ENCODE measurements around the gene SAXO1.

The SAXO1 gene

GRCh38 chr9:18905883-18906629, 127.0 kb downstream of the SAXO1 start:
- no peak overlapping the region for H3K27ac ChIP-seq (ENCODE audit: low read depth, low read length)
- H3K9ac ChIP-seq (ENCODE audit: low read length) = no peak overlapping the region
- H3K9me3 ChIP-seq (ENCODE audit: low read length) = no peaks in the 10 kb centered on the region
- H3K4me1 ChIP-seq (ENCODE audit: insufficient read depth, low read length) = no peaks in the 10 kb centered on the region
- no peaks in the 10 kb centered on the region for H3K36me3 ChIP-seq (ENCODE audit: insufficient read depth, low read length)
- no peaks in the 10 kb centered on the region for H3K27me3 ChIP-seq (ENCODE audit: control insufficient read depth in 1 of 2, insufficient read depth in 2 of 2, low read length in 2 of 2)
- no peak overlapping the region for H3K4me3 ChIP-seq (ENCODE audit: low read depth in 1 of 2, low read length in 2 of 2)

DNA sequence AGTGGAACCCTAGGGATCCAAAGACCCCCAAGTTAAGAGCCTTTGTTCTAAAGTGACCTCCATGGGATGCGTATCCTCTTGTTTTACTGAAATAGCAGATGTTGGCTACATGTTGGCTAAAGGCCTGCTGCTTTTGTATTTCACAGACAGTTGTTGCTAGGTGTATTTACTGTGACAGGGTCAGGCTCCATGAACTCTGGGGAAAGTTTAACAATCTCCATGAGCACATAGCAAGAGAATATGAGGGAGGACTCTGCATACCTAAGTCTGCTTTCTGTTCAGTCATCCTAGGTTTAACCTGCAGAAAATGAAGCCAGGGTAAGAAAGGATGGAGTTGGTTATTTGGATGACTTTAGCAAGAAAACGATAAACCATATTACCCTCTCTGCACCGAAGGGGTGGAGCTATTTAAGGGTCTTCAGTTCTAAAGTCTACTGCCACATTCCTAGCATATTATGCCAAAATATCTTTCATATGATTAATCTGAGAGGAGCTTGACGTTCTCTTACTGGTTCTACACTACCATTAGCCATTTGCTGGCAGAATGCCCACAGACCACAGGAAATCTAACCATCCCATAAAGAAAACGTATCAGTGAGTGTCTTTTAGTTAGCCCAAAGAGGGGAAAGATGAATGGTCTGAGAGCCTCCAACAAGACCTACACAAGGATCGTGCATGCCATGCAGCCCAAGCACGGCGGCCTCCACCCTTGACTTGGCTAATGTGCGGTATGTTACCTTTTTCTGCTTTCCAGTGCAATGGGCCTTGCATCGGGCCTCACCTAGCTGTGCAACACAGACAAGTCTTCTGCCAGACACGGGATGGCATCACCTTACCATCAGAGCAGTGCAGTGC, 127.8 kb downstream of the SAXO1 start:
- no peaks in the 10 kb centered on the region for H3K9me3 ChIP-seq (ENCODE audit: low read length)
- no peaks in the 10 kb centered on the region for H3K36me3 ChIP-seq (ENCODE audit: insufficient read depth, low read length)
- H3K4me1 ChIP-seq (ENCODE audit: insufficient read depth, low read length) = no peaks in the 10 kb centered on the region
- H3K4me3 ChIP-seq (ENCODE audit: low read depth in 1 of 2, low read length in 2 of 2) = no peak overlapping the region
- H3K27ac ChIP-seq (ENCODE audit: low read depth, low read length) = no peak overlapping the region
- no peak overlapping the region for H3K9ac ChIP-seq (ENCODE audit: low read length)
- H3K27me3 ChIP-seq (ENCODE audit: control insufficient read depth in 1 of 2, insufficient read depth in 2 of 2, low read length in 2 of 2) = no peaks in the 10 kb centered on the region

DNA sequence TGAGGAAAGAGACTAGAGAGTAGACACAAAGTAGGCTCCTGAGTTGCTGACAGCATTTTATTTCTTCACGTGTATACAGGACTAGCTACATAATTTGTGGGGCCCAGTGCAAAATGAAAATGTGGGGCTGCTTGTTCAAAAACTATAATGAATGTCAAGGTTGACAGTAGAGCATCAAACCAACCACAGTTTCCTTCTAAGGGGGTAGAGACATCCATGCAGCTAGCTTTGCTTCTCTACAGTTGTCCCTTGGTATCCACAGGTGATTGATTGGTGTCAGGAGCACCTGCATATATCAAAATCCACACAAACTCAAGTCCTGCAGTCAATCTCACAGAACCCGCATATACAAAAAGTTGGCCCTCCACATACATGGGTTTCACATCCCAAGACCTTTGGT, 129.6 kb downstream of the SAXO1 start:
- Histone ChIP-seq H3K36me3 (ENCODE audit: insufficient read depth, low read length) (no peaks in the 10 kb centered on the region), H3K9ac (ENCODE audit: low read length) (no peak overlapping the region), H3K9me3 (ENCODE audit: low read length) (no peaks in the 10 kb centered on the region), H3K4me3 (ENCODE audit: low read depth in 1 of 2, low read length in 2 of 2) (no peak overlapping the region), H3K4me1 (ENCODE audit: insufficient read depth, low read length) (no peaks in the 10 kb centered on the region), H3K27me3 (ENCODE audit: control insufficient read depth in 1 of 2, insufficient read depth in 2 of 2, low read length in 2 of 2) (no peaks in the 10 kb centered on the region), H3K27ac (ENCODE audit: low read depth, low read length) (no peak overlapping the region)

GRCh38 chr9:18896531-18897179, 136.4 kb downstream of the SAXO1 start:
- H3K4me3 ChIP-seq (ENCODE audit: low read depth in 1 of 2, low read length in 2 of 2) = no peak overlapping the region
- no peak overlapping the region for H3K27ac ChIP-seq (ENCODE audit: low read depth, low read length)
- peaks cover 7% of the 10 kb centered on the region for H3K36me3 ChIP-seq (ENCODE audit: insufficient read depth, low read length)

DNA sequence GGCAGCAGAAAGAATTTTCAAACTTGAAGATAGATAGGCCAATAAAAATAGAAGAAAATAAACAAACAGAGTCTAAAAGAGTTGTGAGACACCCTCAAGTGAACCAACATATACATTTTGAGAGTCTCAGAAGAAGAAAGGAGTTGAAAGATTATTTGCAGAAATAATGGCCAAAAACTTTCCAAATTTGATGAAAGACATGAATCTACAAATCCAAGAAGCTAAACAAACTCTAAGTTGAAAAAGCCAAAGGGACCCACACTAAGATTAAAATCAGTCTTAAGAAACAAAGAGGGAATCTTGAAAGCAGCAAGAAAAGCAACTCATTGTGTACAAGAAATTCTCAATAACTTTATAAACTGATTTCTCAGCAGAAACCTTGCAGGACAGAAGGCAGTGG, 137.0 kb downstream of the SAXO1 start:
- Histone ChIP-seq H3K4me1 (ENCODE audit: insufficient read depth, low read length) (no peaks in the 10 kb centered on the region), H3K27me3 (ENCODE audit: control insufficient read depth in 1 of 2, insufficient read depth in 2 of 2, low read length in 2 of 2) (no peaks in the 10 kb centered on the region), H3K36me3 (ENCODE audit: insufficient read depth, low read length) (peaks cover 7% of the 10 kb centered on the region), H3K9me3 (ENCODE audit: low read length) (peaks cover 13% of the 10 kb centered on the region), H3K27ac (ENCODE audit: low read depth, low read length) (no peak overlapping the region), H3K9ac (ENCODE audit: low read length) (no peak overlapping the region), H3K4me3 (ENCODE audit: low read depth in 1 of 2, low read length in 2 of 2) (no peak overlapping the region)

More at GRCh38 chr9:18896531-18897179, 136.4 kb downstream of the SAXO1 start:
- H3K9me3 ChIP-seq (ENCODE audit: low read length) = peaks cover 13% of the 10 kb centered on the region
- H3K27me3 ChIP-seq (ENCODE audit: control insufficient read depth in 1 of 2, insufficient read depth in 2 of 2, low read length in 2 of 2) = no peaks in the 10 kb centered on the region
- no peak overlapping the region for H3K9ac ChIP-seq (ENCODE audit: low read length)
- no peaks in the 10 kb centered on the region for H3K4me1 ChIP-seq (ENCODE audit: insufficient read depth, low read length)

DNA sequence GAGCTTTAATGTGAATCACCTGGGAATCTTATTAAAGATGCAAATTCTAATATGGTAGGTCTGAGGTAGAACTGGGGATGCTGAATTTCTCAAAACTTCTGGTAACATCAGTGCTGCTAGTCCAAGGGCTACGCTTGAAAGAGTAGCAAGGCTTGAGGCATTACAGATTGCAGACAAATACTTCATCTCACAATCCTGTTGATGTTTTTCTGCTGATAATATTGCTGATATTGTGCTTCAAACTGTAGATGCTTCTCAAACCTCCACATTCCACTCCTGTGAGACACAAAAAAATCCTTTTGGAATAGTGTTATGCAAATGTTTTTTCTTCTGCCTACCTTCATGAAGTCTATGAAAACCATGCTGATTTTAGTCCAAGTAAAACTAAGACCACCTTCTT, 139.5 kb downstream of the SAXO1 start:
- Histone ChIP-seq H3K27ac (ENCODE audit: low read depth, low read length) (no peak overlapping the region), H3K4me1 (ENCODE audit: insufficient read depth, low read length) (peaks cover under 1% of the 10 kb centered on the region), H3K27me3 (ENCODE audit: control insufficient read depth in 1 of 2, insufficient read depth in 2 of 2, low read length in 2 of 2) (no peaks in the 10 kb centered on the region), H3K9me3 (ENCODE audit: low read length) (peaks cover 13% of the 10 kb centered on the region), H3K36me3 (ENCODE audit: insufficient read depth, low read length) (peaks cover 7% of the 10 kb centered on the region), H3K4me3 (ENCODE audit: low read depth in 1 of 2, low read length in 2 of 2) (no peak overlapping the region), H3K9ac (ENCODE audit: low read length) (no peak overlapping the region)

- H3K27ac ChIP-seq (ENCODE audit: low read depth, low read length) = no peak overlapping the region
- no peak overlapping the region for H3K4me3 ChIP-seq (ENCODE audit: low read depth in 1 of 2, low read length in 2 of 2)
- peaks cover 7% of the 10 kb centered on the region for H3K36me3 ChIP-seq (ENCODE audit: insufficient read depth, low read length)
- no peak overlapping the region for H3K9ac ChIP-seq (ENCODE audit: low read length)
- peaks cover 5% of the 10 kb centered on the region for H3K4me1 ChIP-seq (ENCODE audit: insufficient read depth, low read length)
- no peaks in the 10 kb centered on the region for H3K27me3 ChIP-seq (ENCODE audit: control insufficient read depth in 1 of 2, insufficient read depth in 2 of 2, low read length in 2 of 2)
- H3K9me3 ChIP-seq (ENCODE audit: low read length) = peaks cover 13% of the 10 kb centered on the region
Measured at GRCh38 chr9:18893046-18893445, 140.0 kb downstream of the SAXO1 start.

DNA sequence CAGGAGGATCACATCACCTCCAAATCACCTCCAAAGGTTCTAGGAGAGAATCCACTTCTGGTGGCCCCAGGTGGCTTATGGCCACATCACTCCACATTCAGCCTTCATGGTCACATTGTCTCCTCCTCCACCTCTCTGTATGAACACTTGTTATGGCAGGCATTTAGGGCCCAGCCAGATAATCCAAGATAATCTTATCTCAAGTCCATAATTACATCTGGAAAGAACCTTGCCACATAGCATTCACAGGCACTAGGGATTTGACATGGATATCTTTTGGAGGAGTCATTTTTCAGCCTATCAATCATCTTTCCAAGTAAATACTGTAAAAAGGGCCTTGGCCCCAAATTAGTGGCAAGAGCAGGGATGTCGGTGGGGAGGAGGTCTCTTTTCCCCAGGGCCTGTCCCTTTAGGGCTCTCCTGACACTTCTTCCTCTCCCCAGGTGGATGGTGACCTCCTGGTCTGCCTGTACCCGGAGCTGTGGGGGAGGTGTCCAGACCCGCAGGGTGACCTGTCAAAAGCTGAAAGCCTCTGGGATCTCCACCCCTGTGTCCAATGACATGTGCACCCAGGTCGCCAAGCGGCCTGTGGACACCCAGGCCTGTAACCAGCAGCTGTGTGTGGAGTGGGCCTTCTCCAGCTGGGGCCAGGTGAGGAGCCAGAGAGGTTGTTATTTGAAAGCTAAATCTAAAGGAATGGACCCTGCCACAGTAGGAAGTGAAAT, 140.9 kb downstream of the SAXO1 start:
- Histone ChIP-seq H3K9ac (ENCODE audit: low read length) (no peak overlapping the region), H3K36me3 (ENCODE audit: insufficient read depth, low read length) (peaks cover 7% of the 10 kb centered on the region), H3K27me3 (ENCODE audit: control insufficient read depth in 1 of 2, insufficient read depth in 2 of 2, low read length in 2 of 2) (no peaks in the 10 kb centered on the region), H3K4me3 (ENCODE audit: low read depth in 1 of 2, low read length in 2 of 2) (no peak overlapping the region), H3K9me3 (ENCODE audit: low read length) (peaks cover 13% of the 10 kb centered on the region), H3K4me1 (ENCODE audit: insufficient read depth, low read length) (peaks cover 9% of the 10 kb centered on the region), H3K27ac (ENCODE audit: low read depth, low read length) (no peak overlapping the region)

GRCh38 chr9:18890372-18890771, 142.6 kb downstream of the SAXO1 start:
- Histone ChIP-seq H3K9me3 (ENCODE audit: low read length) (peaks cover under 1% of the 10 kb centered on the region), H3K27me3 (ENCODE audit: control insufficient read depth in 1 of 2, insufficient read depth in 2 of 2, low read length in 2 of 2) (no peaks in the 10 kb centered on the region), H3K36me3 (ENCODE audit: insufficient read depth, low read length) (peaks cover 3% of the 10 kb centered on the region), H3K4me3 (ENCODE audit: low read depth in 1 of 2, low read length in 2 of 2) (no peak overlapping the region), H3K4me1 (ENCODE audit: insufficient read depth, low read length) (peaks cover 9% of the 10 kb centered on the region), H3K9ac (ENCODE audit: low read length) (no peak overlapping the region), H3K27ac (ENCODE audit: low read depth, low read length) (no peak overlapping the region)

- Histone ChIP-seq H3K9ac (ENCODE audit: low read length) (no peak overlapping the region), H3K27me3 (ENCODE audit: control insufficient read depth in 1 of 2, insufficient read depth in 2 of 2, low read length in 2 of 2) (no peaks in the 10 kb centered on the region), H3K27ac (ENCODE audit: low read depth, low read length) (no peak overlapping the region), H3K4me3 (ENCODE audit: low read depth in 1 of 2, low read length in 2 of 2) (no peak overlapping the region), H3K9me3 (ENCODE audit: low read length) (no peaks in the 10 kb centered on the region), H3K4me1 (ENCODE audit: insufficient read depth, low read length) (peaks cover 9% of the 10 kb centered on the region), H3K36me3 (ENCODE audit: insufficient read depth, low read length) (peaks cover 3% of the 10 kb centered on the region)
Measured at GRCh38 chr9:18889550-18889949, 143.5 kb downstream of the SAXO1 start.

DNA sequence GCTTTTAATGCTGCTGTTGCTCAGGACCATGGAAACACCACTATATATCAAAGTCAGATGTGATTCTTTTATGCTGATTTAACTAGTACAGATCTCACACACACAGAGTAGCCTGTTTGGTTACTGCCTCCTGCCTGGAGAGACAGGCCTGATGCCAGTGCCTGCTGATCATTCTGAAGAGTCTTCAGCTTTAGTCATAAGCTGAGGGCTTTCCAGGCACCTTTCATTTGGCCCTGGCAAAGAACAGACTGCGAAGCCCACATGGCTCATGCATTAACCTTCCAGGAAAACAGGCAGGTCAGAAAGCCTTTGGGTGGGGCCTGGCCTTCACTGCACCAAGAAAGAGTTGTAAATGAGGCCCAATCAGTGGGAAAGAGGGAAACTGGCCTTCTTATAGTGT, 144.7 kb downstream of the SAXO1 start:
- Histone ChIP-seq H3K9ac (ENCODE audit: low read length) (no peak overlapping the region), H3K4me3 (ENCODE audit: low read depth in 1 of 2, low read length in 2 of 2) (no peak overlapping the region), H3K4me1 (ENCODE audit: insufficient read depth, low read length) (peaks cover 9% of the 10 kb centered on the region), H3K36me3 (ENCODE audit: insufficient read depth, low read length) (peaks cover 3% of the 10 kb centered on the region), H3K9me3 (ENCODE audit: low read length) (peaks cover 4% of the 10 kb centered on the region), H3K27me3 (ENCODE audit: control insufficient read depth in 1 of 2, insufficient read depth in 2 of 2, low read length in 2 of 2) (no peaks in the 10 kb centered on the region), H3K27ac (ENCODE audit: low read depth, low read length) (no peak overlapping the region)

All from muscle layer of colon (tissue), 2 donors.